Osteocyte (in vitro differentiated cells): ENCODE results near the gene ARL14EP. TPM values are rescaled to one million over a fixed set of nuclear protein-coding genes. Genes with fewer than 3 reads are reported as not detected.

Experiments used
- DNase-seq: peaks from one replicate; pipeline ENCODE4 v3.0.0; 2021; ENCODE audit warnings: mixed read lengths; ENCODE audit not compliant: unreplicated experiment; ENCODE audit errors: extremely low spot score
- H3K27ac Mint-ChIP-seq: one replicate; pipeline ENCODE4 v1.8.0; 2021; ENCODE audit warnings: mild to moderate bottlenecking, mixed read lengths; ENCODE audit not compliant: unreplicated experiment
- H3K27me3 Mint-ChIP-seq: one replicate; pipeline ENCODE4 v1.8.0; 2021; ENCODE audit warnings: mixed read lengths; ENCODE audit not compliant: unreplicated experiment
- H3K36me3 Mint-ChIP-seq: one replicate; pipeline ENCODE4 v1.8.0; 2021; ENCODE audit warnings: mixed read lengths; ENCODE audit not compliant: unreplicated experiment
- H3K4me1 Mint-ChIP-seq: one replicate; pipeline ENCODE4 v1.8.0; 2021; ENCODE audit warnings: mixed read lengths; ENCODE audit not compliant: unreplicated experiment
- H3K4me3 Mint-ChIP-seq: one replicate; pipeline ENCODE4 v1.8.0; 2021; ENCODE audit warnings: mild to moderate bottlenecking, moderate library complexity, mixed read lengths; ENCODE audit not compliant: unreplicated experiment
- H3K9me3 Mint-ChIP-seq: one replicate; pipeline ENCODE4 v1.8.0; 2021; ENCODE audit warnings: mixed read lengths; ENCODE audit not compliant: unreplicated experiment
- CTCF ChIP-seq: fragments of 200-600 bp; sonication (generic); IDR thresholded peaks from 2 replicates; pipeline ENCODE4 v1.5.0; 2021; ENCODE audit warnings: antibody characterized with exemption, mild to moderate bottlenecking, moderate library complexity
- total RNA-seq: library from RNA; stranded (reverse); gene quantifications from 2 replicates; pipeline ENCODE4 v1.2.1, GENCODE V29; 2021

Gene ARL14EP
- total RNA-seq, 1 donor from 2014 or later, result 21.7 TPM

- DNase-seq, result no peak
- no peak overlapping the region for H3K27ac Mint-ChIP-seq
- peaks cover 14% of the 10 kb centered on the region for H3K27me3 Mint-ChIP-seq
- no peaks in the 10 kb centered on the region for H3K36me3 Mint-ChIP-seq
- H3K4me1 Mint-ChIP-seq, result no peaks in the 10 kb centered on the region
- H3K9me3 Mint-ChIP-seq, result no peaks in the 10 kb centered on the region
- no peak for TF ChIP-seq CTCF
- no peak overlapping the region for H3K4me3 Mint-ChIP-seq
Measured at GRCh38 chr11:30368394-30368793, 45.5 kb downstream of the ARL14EP start.

- Mint-ChIP-seq H3K27me3 (peaks cover 14% of the 10 kb centered on the region), H3K9me3 (no peaks in the 10 kb centered on the region), H3K36me3 (no peaks in the 10 kb centered on the region), H3K4me1 (no peaks in the 10 kb centered on the region), H3K4me3 (no peak overlapping the region), H3K27ac (no peak overlapping the region)
- no peak for TF ChIP-seq CTCF
- no peak for DNase-seq
Measured at GRCh38 chr11:30370164-30370563, 47.3 kb downstream of the ARL14EP start.

- no peaks in the 10 kb centered on the region for H3K9me3 Mint-ChIP-seq
- H3K4me3 Mint-ChIP-seq, result no peak overlapping the region
- H3K36me3 Mint-ChIP-seq, result no peaks in the 10 kb centered on the region
- no peak for TF ChIP-seq CTCF
- no peaks in the 10 kb centered on the region for H3K4me1 Mint-ChIP-seq
- DNase-seq, result no peak
- H3K27me3 Mint-ChIP-seq, result peaks cover 3% of the 10 kb centered on the region
- no peak overlapping the region for H3K27ac Mint-ChIP-seq
Measured at GRCh38 chr11:30377347-30377746, 54.4 kb downstream of the ARL14EP start.

- Mint-ChIP-seq H3K27me3 (peaks cover 3% of the 10 kb centered on the region), H3K4me1 (no peaks in the 10 kb centered on the region), H3K27ac (no peak overlapping the region), H3K4me3 (no peak overlapping the region), H3K36me3 (no peaks in the 10 kb centered on the region), H3K9me3 (no peaks in the 10 kb centered on the region)
- no peak for TF ChIP-seq CTCF
- DNase-seq, result no peak
Measured at GRCh38 chr11:30380846-30381245, 57.9 kb downstream of the ARL14EP start.

- Mint-ChIP-seq H3K36me3 (no peaks in the 10 kb centered on the region), H3K4me3 (no peak overlapping the region), H3K27ac (no peak overlapping the region), H3K9me3 (no peaks in the 10 kb centered on the region), H3K4me1 (no peaks in the 10 kb centered on the region), H3K27me3 (peaks cover 3% of the 10 kb centered on the region)
- no peak for DNase-seq
- TF ChIP-seq CTCF, result no peak
Measured at GRCh38 chr11:30381879-30382278, 59.0 kb downstream of the ARL14EP start.

Other genes with a start within 250 kb of the ARL14EP start
- gene FSHB, start 92.1 kb upstream of the ARL14EP start, total RNA-seq, result not detected in 2 replicates